ENCODE measurements around the gene LDLRAP1.

Gene LDLRAP1

GRCh38 chr1:25610822-25611630, 67.6 kb downstream of the LDLRAP1 start:
- DNase-seq, result no peak

GRCh38 chr1:25611843-25612242, 68.4 kb downstream of the LDLRAP1 start:
- no peak for DNase-seq

GRCh38 chr1:25612421-25612820, 69.0 kb downstream of the LDLRAP1 start:
- DNase-seq, result no peak

GRCh38 chr1:25613091-25613490, 69.7 kb downstream of the LDLRAP1 start:
- no peak for DNase-seq

- no peak for DNase-seq
Measured at GRCh38 chr1:25614501-25615171, 71.2 kb downstream of the LDLRAP1 start.

GRCh38 chr1:25615172-25615541, 71.8 kb downstream of the LDLRAP1 start:
- DNase-seq, result no peak

GRCh38 chr1:25615563-25616094, 72.2 kb downstream of the LDLRAP1 start:
- DNase-seq, result no peak

GRCh38 chr1:25616095-25616986, 72.9 kb downstream of the LDLRAP1 start, which contains the start of gene MAN1C1:
TSS of gene MAN1C1 (plus strand) at chr1:25616791. CDS start at chr1:25617798, 1,007 bp downstream.
- peak; percentile 85 for DNase-seq

GRCh38 chr1:25616987-25617624, 73.7 kb downstream of the LDLRAP1 start:
- no peak for DNase-seq

- DNase-seq, result no peak
Measured at GRCh38 chr1:25617625-25618432, 74.4 kb downstream of the LDLRAP1 start.

GRCh38 chr1:25618433-25618808, 75.0 kb downstream of the LDLRAP1 start:
- DNase-seq, result no peak

All from CD4-positive, alpha-beta T cell treated with Interleukin-15 for 1 hour (primary cell).